NCI-H2171 treated with DMSO at 0.1 percent for 48 hours (cell line): ENCODE data around the gene MED20.
A peak's percentile ranks its signal among the peaks of the same experiment; 100 is the strongest.

Source experiments
- DNase-seq: peaks from one replicate; lab custom pipeline; 2025; lab: John Stamatoyannopoulos, UW

The MED20 gene

DNA sequence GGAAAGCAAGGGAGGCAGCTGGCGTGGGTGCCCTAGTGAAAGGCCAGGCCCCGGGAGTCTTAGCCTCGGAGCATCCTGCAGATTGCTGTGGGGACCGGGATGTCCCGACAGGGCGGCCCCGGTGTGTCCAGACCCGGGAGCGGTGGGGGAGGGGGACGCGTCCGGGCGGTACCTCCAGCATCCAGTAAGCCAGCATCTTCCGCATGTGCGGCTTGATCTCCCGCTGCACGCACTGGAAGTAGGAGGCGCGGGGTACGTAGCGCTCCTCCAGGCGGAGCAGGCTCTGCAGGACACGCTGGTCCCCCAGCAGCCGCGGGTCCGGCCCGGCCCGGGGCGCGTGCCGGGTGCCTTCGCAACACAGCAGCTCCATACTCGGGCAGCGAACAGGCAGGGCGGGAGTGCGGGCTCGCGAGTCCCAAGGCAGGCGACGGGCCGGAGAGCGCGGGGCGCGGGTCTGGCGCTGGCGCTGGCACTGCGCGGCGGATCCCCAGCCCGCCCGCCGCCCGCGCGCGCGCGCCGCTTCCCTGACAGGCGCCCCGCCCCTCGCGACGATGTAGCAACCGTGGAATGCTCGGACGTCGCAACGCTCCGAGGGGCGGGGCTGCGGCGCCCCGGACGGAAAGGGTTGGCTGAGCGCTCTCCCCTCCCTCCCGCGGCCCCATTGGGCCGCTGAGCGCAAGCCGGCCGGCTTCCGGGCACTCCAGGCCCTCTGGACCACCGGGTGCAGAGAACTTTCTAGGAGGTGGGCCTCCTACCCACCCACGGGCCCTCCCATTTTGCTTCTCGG lies 20.5 kb upstream of the MED20 start, which contains the start of gene CCND3:
Gene CCND3, minus strand, starts transcription at position 529 of the 787 bp plus-strand sequence. Its CDS starts 159 bp downstream, at position 370.
- DNase-seq, result peak; percentile 87

GRCh38 chr6:41940759-41941279 lies 19.9 kb upstream of the MED20 start:
- peak; percentile 42 for DNase-seq

GRCh38 chr6:41939848-41940758 lies 19.2 kb upstream of the MED20 start:
- no peak for DNase-seq

DNA sequence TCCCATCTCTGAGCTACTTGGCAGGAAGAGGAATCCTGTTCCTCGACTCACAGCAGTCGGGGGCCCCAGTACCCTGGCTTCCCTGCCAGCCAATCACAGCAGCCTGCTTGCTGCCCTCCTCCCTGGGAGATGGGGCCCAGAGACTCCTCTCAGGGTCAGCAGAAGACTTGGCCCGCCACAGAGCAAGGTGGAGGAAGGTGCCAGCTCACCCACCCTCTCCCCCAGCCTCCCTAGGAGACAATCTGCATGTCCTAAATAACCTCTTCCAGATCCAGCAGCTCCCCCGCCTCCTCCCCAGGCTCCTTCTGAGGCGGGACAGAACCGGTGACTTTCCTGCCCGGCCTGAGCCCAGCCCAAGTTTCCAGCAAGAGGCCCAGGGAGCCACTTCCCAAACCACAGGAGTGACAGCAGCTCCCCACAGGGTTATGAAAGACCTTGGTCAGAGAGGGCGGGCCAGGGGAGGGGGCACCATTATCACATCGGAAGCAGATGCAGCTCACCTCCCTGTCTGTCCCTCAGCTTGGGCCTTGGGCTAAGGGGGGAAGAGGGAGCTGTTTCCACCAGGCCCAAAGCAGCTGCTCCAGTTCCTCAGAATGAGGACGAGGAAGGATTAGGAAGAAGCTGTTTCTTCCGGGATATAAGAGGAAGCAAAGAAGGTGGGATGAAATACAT lies 18.4 kb upstream of the MED20 start:
- DNase-seq, result no peak

DNA sequence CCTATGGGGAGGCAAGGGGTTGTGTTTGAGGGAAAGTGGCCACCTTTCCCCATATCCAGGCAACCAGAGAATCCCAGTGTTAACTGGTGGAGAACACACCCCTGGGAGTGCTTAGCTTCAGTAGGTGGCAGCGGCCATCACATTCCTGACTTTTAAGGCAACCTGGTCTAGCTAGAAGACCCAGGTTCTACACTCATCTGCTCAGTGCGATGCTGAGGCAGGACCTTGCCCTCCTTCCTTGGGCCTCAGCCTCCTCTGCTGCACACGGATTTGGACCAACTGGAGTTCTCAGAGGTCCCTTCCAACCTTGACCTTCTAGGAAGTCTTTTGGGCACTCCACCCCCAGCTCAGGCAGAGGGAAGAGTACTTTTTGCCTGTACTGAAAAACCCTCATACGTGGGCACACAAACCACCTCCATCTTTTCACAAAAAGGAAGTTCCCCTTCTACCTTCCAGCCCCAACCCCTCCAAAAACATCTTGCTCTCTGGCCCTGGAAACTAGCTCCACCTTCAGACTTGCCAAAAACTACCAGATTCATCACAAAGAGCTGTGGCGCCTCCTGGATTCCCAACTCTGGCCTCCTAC lies 17.7 kb upstream of the MED20 start:
- no peak for DNase-seq

GRCh38 chr6:41937861-41938574 lies 17.1 kb upstream of the MED20 start:
- peak; percentile 53 for DNase-seq

- DNase-seq, result no peak
Measured at GRCh38 chr6:41937472-41937860, 16.5 kb upstream of the MED20 start.

GRCh38 chr6:41936073-41936837 lies 15.3 kb upstream of the MED20 start:
- DNase-seq, result peak; percentile 55

DNA sequence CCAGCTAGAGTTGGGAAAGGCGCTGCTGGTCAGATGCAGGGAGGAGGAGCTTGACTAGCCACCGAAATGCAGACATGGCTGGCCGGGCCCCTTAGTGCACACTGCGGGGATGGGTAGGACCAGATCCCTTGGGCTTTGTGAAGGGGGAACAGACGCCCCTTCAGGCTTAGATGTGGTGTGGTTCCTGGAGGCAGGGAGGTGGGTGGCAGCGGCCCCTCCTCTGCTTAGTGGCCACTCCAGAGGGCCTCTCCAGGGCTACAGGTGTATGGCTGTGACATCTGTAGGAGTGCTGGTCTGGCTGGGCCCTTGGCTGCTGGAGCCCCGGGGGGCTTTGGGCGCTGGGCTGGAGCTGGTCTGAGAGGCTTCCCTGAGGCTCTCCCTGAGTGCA lies 14.7 kb upstream of the MED20 start:
- no peak for DNase-seq

DNA sequence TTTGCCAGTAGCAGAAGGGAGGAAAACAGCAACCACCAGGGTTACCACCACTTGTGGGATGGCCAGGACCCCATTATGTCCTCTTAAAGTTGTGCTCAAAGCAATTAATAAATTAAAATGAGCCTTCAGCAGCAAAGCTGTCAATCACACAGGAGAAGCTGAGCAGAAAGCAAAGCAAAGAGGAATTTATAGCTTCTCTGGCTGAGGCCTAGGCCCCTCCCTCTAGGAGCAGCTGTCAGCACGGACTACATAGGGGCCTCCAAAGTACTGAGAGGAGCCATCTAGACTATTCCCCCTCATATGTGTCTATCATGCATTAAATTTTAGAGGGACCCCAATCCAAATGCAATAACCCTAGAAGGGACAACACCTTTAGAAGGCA lies 14.2 kb upstream of the MED20 start:
- no peak for DNase-seq

GRCh38 chr6:41934278-41935192 lies 13.6 kb upstream of the MED20 start:
- DNase-seq, result no peak

GRCh38 chr6:41932378-41932777 lies 11.4 kb upstream of the MED20 start:
- no peak for DNase-seq

DNA sequence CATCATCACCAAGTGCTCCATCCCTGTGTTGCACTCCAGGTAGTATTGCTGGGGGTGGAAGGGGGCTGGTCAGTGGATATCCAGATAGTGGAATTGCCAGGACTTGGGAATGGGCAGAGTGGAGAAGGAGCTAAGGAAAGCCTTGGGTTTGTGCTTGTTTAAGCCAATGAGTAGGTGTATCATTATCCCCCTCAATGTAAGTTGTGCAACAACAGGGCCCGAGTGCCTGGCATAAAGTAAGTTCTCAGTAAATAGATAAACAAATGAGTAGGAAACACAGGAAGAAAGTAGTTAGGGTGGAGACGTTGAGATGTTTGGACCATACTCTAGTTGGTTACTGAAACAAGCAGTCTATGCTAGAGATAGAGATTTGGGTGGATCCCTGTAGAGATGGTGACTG lies 10.9 kb upstream of the MED20 start:
- no peak for DNase-seq

GRCh38 chr6:41929924-41930323 lies 9.0 kb upstream of the MED20 start:
- DNase-seq, result no peak

- no peak for DNase-seq
Measured at GRCh38 chr6:41927253-41927652, 6.3 kb upstream of the MED20 start.

GRCh38 chr6:41922154-41922553 lies 1.2 kb upstream of the MED20 start:
- no peak for DNase-seq

GRCh38 chr6:41921712-41921998 lies 716 bp upstream of the MED20 start:
- peak; percentile 36 for DNase-seq

- no peak for DNase-seq
Measured at GRCh38 chr6:41917528-41917927, 3.4 kb downstream of the MED20 start.

- no peak for DNase-seq
Measured at GRCh38 chr6:41914869-41915530, 5.9 kb downstream of the MED20 start.
